DND-41 (cell line): Measurements from ENCODE around the gene TPO.

Source experiments
- ATAC-seq: fragments of 200-7000 bp; cut with Tn5 transposase; 3 replicates; pipeline ENCODE4 v1.9.1; 2021; ENCODE audit warnings: low read depth; ENCODE audit not compliant: insufficient read depth
- DNase-seq: peaks from one replicate; pipeline ENCODE4 v3.0.0-alpha.2; 2020
- H2AFZ ChIP-seq: 2 replicates; pipeline ENCODE4 v1.6.0; 2012; ENCODE audit warnings: low read depth, low read length
- H3K27ac ChIP-seq: 2 replicates; pipeline ENCODE4 v1.5.1; 2012; ENCODE audit warnings: low read length, inconsistent platforms
- H3K27me3 ChIP-seq: fragments of 200-600 bp; sonication (generic); 2 replicates; pipeline ENCODE4 v1.6.0; 2012; ENCODE audit warnings: low read length, mild to moderate bottlenecking, inconsistent platforms; ENCODE audit not compliant: insufficient read depth, poor library complexity
- H3K36me3 ChIP-seq: 2 replicates; pipeline ENCODE4 v1.5.1; 2012; ENCODE audit warnings: low read length, inconsistent platforms; ENCODE audit not compliant: insufficient read depth
- H3K4me1 ChIP-seq: 2 replicates; pipeline ENCODE4 v1.5.1; 2012; ENCODE audit warnings: mild to moderate bottlenecking, low read length; ENCODE audit not compliant: insufficient read depth
- H3K4me2 ChIP-seq: 2 replicates; pipeline ENCODE4 v1.6.0; 2012; ENCODE audit warnings: mild to moderate bottlenecking, moderate library complexity, low read length, inconsistent platforms; ENCODE audit not compliant: insufficient read depth
- H3K4me3 ChIP-seq, 2 experiments: fragments of 200-600 bp in 1 of 2; shearing (Covaris generic) in 1 of 2; 2 replicates each; pipeline ENCODE4 v1.5.1; 2012 to 2016; ENCODE audit warnings: inconsistent platforms in 2 of 2, low read length in 2 of 2, mild to moderate bottlenecking in 2 of 2, low read depth in 1 of 2, moderate library complexity in 1 of 2
- H3K79me2 ChIP-seq: 2 replicates; pipeline ENCODE4 v1.6.0; 2012; ENCODE audit warnings: low read length, inconsistent platforms; ENCODE audit not compliant: insufficient read depth
- H3K9ac ChIP-seq: 2 replicates; pipeline ENCODE4 v1.6.0; 2012; ENCODE audit warnings: low read depth, mild to moderate bottlenecking, inconsistent platforms, low read length, moderate library complexity
- H3K9me3 ChIP-seq: 2 replicates; pipeline ENCODE4 v1.5.1; 2012; ENCODE audit warnings: low read length, moderate library complexity, mild to moderate bottlenecking, inconsistent platforms; ENCODE audit not compliant: insufficient read depth, severe bottlenecking
- H4K20me1 ChIP-seq: 2 replicates; pipeline ENCODE4 v1.6.0; 2012; ENCODE audit warnings: low read length; ENCODE audit not compliant: insufficient read depth
- EZH2 ChIP-seq: IDR thresholded peaks from 3 replicates; pipeline ENCODE4 v1.6.1; 2012; ENCODE audit warnings: borderline replicate concordance, low read depth, mild to moderate bottlenecking, moderate library complexity, low read length, inconsistent platforms; ENCODE audit not compliant: severe bottlenecking
- TF ChIP-seq, protein P1 (sequence below): IDR thresholded peaks from 2 replicates; pipeline ENCODE4 v1.5.1; 2012; ENCODE audit warnings: borderline replicate concordance, low read length, moderate library complexity, mild to moderate bottlenecking; ENCODE audit not compliant: poor library complexity, severe bottlenecking; ENCODE audit errors: extremely low read depth

The TPO gene

DNA sequence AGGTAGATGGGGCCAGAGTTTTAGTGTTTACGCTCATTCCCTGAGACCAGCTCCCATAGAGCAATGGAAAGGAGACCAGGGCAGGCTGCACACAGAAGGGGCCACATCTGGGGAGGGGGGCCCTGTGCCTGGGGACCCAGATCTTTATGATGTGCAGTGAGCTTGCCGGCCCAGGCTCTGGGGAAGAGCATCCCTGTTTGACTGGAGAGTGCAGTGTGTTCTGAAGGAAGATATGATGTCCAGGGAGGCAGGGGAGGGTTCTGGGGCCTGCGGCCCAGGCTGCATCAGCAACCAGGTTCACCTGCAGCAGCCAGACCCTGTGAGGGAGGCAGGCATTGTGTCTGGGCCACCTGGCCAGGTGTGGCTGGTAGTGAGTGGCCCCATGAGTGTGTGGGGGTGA is 13.8 kb downstream of the TPO start:
- H3K4me3 ChIP-seq, result no peak overlapping the region
- H2AFZ ChIP-seq, result no peak overlapping the region
- no peaks in the 10 kb centered on the region for H3K4me1 ChIP-seq
- no peak for TF ChIP-seq EZH2
- TF ChIP-seq, protein P1, sequence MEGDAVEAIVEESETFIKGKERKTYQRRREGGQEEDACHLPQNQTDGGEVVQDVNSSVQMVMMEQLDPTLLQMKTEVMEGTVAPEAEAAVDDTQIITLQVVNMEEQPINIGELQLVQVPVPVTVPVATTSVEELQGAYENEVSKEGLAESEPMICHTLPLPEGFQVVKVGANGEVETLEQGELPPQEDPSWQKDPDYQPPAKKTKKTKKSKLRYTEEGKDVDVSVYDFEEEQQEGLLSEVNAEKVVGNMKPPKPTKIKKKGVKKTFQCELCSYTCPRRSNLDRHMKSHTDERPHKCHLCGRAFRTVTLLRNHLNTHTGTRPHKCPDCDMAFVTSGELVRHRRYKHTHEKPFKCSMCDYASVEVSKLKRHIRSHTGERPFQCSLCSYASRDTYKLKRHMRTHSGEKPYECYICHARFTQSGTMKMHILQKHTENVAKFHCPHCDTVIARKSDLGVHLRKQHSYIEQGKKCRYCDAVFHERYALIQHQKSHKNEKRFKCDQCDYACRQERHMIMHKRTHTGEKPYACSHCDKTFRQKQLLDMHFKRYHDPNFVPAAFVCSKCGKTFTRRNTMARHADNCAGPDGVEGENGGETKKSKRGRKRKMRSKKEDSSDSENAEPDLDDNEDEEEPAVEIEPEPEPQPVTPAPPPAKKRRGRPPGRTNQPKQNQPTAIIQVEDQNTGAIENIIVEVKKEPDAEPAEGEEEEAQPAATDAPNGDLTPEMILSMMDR, result no peak
- no peaks in the 10 kb centered on the region for H3K27me3 ChIP-seq
- DNase-seq (no peak), ATAC-seq (no peak)
- no peak overlapping the region for H3K4me2 ChIP-seq
- no peaks in the 10 kb centered on the region for H3K79me2 ChIP-seq
- no peaks in the 10 kb centered on the region for H4K20me1 ChIP-seq
- no peaks in the 10 kb centered on the region for H3K9me3 ChIP-seq
- no peak overlapping the region for H3K9ac ChIP-seq
- H3K36me3 ChIP-seq, result no peaks in the 10 kb centered on the region
- H3K27ac ChIP-seq, result no peak overlapping the region

DNA sequence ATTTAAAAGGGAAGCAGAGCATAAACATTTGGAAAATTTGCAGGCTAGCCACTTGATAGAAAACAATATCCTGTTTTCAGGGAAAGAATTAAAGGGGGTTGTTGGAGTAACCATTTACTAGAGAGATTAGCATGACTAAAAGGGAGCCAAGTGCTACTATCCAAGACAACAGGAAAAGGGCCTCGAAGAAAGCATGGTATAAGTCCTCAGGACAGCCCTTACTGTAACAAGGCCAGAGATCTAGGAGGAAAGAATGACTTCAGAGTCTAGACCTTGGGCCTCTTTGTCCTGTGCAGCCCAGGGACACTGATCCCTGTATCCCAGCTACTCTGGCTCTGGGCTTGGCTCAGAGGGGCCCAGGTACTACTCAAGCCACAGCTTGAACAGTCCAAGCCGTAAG is 16.6 kb downstream of the TPO start:
- Histone ChIP-seq H3K4me3 (no peak overlapping the region), H3K9me3 (no peaks in the 10 kb centered on the region), H3K9ac (no peak overlapping the region), H3K4me2 (no peak overlapping the region), H3K27ac (no peak overlapping the region), H3K4me1 (no peaks in the 10 kb centered on the region), H3K27me3 (no peaks in the 10 kb centered on the region), H3K79me2 (no peaks in the 10 kb centered on the region), H2AFZ (no peak overlapping the region), H3K36me3 (no peaks in the 10 kb centered on the region), H4K20me1 (no peaks in the 10 kb centered on the region)
- ATAC-seq (no peak), DNase-seq (no peak)
- TF ChIP-seq, protein P1, result no peak
- TF ChIP-seq EZH2, result no peak

DNA sequence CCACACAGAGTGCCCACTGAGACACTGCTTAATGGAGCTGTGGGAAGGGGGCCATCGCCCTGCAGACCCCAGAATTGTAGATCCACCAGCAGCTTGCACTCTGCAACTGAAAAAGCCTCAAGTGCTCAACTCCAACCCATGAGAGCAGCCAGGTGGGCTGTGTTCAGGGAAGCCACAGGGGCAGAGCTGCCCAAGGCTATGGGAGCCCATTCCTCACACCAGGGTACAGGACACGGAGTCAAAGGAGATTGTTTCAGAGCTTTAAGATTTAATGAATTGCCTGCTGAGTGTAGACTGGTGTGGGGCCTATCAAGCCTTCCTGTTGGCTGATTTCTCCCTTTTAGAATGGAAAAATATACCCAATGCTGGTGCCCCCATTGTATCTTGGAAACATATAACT is 17.2 kb downstream of the TPO start:
- Histone ChIP-seq H3K79me2 (no peaks in the 10 kb centered on the region), H3K27ac (no peak overlapping the region), H2AFZ (no peak overlapping the region), H3K9ac (no peak overlapping the region), H3K4me3 (no peak overlapping the region), H4K20me1 (no peaks in the 10 kb centered on the region), H3K9me3 (no peaks in the 10 kb centered on the region), H3K27me3 (no peaks in the 10 kb centered on the region), H3K4me1 (no peaks in the 10 kb centered on the region), H3K36me3 (no peaks in the 10 kb centered on the region), H3K4me2 (no peak overlapping the region)
- no peak for ATAC-seq
- TF ChIP-seq, protein P1, result no peak
- TF ChIP-seq EZH2, result no peak
- no peak for DNase-seq

DNA sequence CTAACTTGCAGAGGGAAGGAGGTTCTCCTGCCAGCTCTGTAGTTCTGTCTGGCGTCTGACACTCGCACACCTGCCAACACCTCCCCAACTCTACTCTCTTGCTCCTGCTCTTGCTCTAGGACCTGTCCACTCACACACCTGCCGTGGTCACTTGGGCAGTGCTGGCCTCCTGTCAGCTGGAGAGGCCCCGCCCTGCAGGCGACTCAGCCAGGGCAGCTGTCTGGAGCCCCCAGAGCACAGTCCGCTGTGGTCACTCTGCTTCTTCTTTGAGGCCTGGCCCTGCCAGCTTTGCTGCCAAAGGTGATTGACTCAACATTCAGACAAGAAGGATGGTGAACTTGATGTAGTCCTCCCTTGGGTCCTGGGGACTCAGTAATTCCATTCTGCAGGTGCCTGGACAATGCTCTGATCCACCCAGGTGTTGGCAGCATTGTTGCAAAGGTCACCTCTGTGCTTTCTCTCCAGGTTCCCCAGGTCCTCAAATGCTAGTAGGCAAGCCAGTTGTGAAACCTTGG is 18.7 kb downstream of the TPO start:
- H3K4me1 ChIP-seq, result no peaks in the 10 kb centered on the region
- H3K4me2 ChIP-seq, result no peak overlapping the region
- TF ChIP-seq EZH2, result no peak
- TF ChIP-seq, protein P1, result no peak
- no peak overlapping the region for H3K27ac ChIP-seq
- no peaks in the 10 kb centered on the region for H3K27me3 ChIP-seq
- H3K4me3 ChIP-seq, result no peak overlapping the region
- H3K79me2 ChIP-seq, result no peaks in the 10 kb centered on the region
- DNase-seq (no peak), ATAC-seq (no peak)
- no peak overlapping the region for H2AFZ ChIP-seq
- H3K36me3 ChIP-seq, result no peaks in the 10 kb centered on the region
- H3K9me3 ChIP-seq, result no peaks in the 10 kb centered on the region
- H3K9ac ChIP-seq, result no peak overlapping the region
- H4K20me1 ChIP-seq, result no peaks in the 10 kb centered on the region
